ENCODE data around the gene KREMEN1.
"Not testable (repeated sequence)": the region's sequence is repeated elsewhere in the genome, so short reads cannot be mapped to it uniquely, and the experiment has no call there.

Gene KREMEN1

DNA sequence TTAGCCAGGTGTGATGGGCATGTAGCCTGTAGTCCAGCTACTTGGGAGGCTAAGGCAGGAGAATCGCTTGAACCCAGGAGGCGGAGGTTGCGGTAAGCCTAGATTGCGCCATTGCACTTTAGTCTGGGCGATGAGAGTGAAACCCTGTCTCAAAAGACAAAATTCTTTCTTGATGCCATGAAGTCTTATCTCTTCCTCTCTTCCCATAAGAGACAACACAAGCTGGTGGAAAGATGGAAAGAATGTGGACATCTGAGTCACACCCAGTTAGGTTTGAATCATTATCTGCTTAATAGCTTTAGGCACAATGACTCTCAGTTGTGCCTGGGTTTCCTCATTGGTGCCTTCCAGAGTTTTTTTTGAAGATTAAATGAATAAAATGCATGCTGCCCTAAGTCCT is 35.3 kb downstream of the KREMEN1 start:
- DNase-seq: no peak

DNA sequence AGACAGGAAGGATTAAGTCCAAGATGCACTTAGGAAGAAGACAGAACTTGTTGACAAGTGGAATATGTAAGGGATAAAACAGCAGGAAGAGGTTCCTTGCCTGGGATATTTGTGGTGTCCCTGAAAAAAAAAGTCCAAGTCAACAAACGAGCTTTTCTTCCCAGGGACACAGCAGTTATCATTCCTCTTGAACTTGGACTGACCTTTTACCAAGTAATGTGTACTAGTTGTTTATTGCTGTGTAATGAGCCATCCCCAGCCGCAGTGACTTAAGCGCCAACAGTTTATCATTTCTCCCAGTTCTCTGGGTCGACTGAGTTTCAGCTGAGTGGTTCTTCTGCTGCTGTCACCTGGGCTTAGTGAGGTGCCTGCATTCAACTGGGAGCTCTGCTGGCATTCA is 37.0 kb downstream of the KREMEN1 start:
- DNase-seq: no peak

DNA sequence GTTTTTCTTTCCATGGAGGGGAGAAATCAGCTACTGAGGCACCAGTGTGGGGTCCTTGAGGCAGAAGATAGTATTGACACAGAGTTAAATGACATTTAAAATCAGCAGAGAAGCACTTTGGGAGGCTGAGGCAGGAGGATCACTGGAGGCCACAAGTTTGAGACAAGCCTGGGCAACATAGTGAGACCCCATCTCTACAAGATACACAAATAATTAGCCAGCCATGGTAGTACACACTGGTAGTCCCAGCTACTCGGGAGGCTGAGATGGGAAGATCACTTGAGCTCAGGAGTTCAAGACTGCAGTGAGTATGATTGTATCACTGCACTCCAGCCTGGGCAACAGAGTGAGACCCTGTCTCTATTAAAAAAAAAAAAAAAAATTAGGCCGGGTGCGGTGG is 38.1 kb downstream of the KREMEN1 start:
- DNase-seq: no peak

DNA sequence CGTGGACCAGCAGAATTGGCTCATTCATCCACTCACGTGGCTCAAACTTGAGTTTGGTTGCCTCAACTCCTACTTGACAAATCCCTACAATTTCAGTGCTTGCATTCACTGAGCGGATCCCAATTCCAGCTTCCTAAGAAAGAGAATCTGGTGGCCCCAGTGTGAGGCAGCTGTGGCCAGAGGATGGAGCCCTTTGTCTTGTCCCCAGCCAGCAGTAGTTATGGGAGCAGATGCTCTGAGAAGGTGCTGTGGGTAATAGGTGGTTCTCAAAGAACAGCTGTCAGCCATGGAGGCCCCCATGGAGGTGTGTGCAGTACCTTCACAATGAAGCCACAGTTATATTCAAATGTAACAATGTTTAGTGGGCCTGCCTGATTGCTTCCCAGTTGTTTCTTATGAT is 39.3 kb downstream of the KREMEN1 start:
- DNase-seq: no peak

DNA sequence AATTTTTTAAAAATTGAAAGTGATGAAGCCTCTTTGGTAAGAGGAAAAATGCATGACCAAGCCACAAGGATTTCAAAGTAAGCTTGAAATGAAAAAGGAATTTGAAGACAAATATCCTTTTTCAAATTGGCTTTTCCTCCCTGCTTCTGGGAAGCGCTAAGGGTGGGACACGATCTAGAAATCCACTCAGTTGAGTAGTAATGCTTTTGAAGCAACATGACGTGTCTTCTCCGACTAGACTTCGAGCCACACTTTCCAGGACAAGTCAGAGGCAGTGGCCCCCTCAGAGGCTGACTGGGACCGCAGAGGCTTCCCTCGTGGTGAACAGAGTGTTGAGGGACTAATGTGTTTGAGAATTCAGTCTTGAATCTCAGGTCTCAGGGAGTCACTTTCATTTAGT is 39.8 kb downstream of the KREMEN1 start:
- no peak for DNase-seq

DNA sequence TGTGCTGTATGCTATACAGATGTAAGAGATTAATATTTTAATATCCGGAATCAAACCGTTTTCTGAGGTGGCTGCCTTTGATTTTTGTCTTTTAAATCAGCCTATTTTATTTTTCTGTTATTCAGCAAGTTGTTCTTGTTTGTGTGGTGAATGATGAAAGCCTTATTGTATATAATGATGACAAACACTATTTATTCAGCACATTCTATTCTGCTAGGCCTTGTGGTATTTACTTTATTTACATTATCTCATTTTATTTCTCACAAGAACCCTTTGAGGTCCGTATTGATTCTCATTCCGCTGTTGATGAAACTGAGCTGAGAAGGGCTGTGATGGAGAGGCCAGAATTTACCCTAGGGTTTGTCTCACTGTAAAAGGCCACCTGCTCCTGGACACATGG is 40.5 kb downstream of the KREMEN1 start:
- no peak for DNase-seq

DNA sequence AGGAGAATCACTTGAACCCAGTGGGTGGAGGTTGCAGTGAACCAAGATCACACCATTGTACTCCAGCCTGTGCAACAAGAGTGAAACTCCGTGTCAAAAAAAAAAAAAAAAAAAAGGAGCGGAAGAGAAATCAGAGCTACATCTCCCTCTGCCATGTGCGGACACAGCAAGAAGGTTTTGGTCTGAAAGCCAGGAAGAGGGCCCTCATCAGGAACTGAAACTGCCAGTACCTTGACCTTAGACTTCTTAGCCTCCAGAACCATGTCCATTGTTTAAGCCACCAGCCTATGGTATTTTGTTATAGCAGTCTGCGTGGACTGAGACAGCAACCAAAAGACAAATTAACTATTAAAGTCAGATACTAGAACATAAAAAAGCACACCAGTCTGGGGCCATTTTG is 41.6 kb downstream of the KREMEN1 start:
- DNase-seq: no peak

DNA sequence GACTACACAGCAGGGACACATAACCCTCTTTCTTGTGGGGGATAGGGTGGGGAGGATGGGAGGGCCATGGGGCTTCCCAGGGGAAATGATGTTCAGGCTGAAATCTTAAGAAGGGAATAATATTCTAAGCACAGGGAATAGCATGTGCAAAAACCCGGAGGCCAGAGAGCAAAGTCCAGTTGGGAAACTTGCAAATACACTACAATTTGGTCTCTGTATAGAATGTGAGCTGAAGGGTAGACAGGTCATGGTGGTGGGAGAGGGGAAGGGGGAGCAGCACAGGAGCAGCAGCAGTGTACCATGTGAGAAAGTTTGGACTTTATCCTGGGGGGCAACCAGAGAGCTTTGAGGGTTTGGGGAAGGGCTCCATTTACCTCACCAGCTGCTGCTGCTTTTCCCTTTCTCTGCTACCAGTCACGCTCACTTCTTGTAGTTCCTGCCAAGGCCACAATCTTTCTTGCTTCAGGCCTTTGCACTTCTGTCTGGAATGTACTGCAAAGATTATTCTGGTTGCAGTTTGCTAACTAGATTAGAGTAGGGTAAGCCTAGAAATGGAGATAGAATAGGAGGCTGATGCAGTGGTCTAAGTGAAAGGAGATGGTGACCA is 43.0 kb downstream of the KREMEN1 start:
- DNase-seq: no peak

DNA sequence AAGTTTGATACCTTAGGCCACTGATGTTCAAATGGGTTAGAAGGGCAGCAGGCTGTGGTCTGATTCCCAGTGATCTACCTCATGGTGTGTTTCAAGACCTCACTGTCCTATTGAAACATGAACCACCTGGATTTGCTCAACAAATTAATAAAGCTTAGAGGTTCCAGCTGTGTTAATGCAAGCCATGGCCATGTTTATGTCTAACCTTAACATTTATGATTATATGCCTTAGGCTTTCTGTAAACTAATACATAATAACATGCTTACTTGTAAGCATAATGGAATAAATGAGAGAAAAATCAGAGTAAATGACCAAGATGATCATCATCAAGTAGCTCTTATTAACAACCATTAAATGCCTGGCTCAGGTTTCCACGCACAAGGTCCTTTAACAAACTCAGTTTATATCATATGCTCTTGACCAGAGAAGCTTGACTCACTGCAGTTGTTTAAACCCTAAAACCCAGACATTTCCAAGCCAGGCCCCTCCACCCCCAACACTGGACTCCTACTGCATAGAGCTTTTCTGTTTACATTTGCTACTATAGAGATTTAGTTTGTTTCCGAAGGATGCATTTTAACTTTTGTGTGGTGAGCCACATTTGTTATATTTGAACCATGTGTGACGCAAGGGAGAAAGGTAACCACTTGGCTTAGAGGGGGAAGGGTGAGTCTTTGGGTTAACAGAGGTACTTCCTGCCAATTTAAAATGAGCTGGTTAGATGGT is 43.7 kb downstream of the KREMEN1 start:
- no peak for DNase-seq

DNA sequence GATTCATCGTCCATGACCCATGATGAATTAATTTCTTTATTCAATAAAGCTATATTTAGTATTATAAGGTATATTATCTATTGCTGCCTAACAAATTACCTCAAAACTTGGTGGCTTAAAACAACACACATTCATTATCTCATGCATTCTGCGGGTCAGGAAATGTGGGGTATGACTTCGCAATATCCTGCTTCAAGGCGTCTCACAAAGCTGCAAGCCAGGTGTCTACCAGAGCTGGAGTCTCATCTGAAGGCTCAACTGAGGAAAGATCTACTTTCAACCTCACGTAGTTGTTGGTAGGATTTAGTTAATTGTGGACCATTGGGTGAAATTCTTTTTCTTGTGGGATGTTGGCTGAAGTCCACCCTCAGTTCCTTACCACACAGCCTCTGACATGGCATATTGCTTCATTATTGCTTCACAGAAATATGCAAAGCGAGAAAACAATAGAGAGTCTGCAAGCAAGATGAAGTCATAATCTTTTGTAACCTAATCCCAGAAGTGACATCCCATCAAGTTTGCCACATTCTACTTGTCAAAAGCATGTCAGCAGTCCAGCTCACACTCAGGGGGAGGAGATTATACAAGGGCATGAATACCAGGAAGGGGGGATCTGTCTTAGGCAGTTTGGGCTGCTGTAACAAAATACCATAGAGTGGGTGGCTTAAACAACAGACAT is 45.1 kb downstream of the KREMEN1 start:
- DNase-seq: no peak

DNA sequence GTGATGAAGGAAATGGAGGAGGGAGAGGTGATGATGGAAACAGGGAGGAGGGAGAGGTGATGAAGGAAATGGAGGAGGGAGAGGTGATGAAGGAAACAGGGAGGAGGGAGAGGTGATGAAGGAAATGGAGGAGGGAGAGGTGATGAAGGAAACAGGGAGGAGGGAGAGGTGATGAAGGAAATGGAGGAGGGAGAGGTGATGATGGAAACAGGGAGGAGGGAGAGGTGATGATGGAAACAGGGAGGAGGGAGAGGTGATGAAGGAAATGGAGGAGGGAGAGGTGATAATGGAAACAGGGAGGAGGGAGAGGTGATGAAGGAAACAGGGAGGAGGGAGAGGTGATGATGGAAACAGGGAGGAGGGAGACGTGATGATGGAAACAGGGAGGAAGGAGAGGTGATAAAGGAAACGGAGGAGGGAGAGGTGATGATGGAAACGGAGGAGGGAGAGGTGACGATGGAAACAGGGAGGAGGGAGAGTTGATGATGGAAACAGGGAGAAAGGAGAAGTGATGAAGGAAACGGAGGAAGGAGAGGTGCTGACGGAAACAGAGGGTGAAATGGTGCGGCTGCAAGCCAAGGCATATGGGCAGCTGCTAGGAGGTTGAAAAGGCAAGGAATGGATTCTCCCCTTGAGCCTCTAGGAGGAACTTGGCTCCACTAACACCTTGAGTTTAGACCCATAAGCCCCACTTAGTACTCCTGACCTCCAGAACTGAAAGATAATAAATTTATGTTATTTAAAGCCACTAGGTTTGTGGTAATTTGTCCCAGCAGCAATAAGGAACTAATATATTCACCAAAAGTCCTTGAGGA is 47.5 kb downstream of the KREMEN1 start:
- DNase-seq: not testable (repeated sequence)

DNA sequence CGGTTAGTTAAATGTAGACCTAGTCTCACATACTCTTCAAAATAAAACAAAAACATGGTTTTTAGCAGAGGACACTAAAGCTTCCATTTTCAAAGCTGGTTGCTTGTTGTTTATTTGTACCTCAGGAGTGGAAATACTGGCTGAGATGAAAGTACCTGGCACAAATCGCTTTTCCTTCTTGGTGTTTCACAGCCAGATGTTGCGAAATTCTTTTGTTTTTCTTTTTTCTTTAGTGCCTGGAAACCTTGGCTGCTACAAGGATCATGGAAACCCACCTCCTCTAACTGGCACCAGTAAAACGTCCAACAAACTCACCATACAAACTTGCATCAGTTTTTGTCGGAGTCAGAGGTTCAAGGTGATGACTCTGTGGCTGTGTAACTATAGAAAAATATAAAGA is 48.3 kb downstream of the KREMEN1 start:
- DNase-seq: no peak

DNA sequence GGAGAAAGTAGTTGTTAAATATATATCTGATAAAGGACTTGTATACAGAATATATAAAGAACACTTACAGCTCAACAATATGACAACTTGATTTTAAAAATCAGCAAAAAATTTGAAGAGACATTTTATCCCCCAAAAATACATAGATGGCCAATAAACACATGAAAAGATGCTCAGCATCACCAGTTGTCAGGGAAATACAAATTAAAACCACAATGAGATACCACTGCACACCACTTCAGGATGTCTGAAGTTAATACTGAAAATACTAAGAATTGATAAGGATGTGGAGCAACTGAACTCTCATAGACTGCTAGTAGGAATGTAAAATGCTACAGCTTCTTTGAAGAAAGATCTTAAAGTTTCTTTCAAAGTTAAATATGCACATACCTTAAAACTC is 49.2 kb downstream of the KREMEN1 start:
- DNase-seq: no peak

DNA sequence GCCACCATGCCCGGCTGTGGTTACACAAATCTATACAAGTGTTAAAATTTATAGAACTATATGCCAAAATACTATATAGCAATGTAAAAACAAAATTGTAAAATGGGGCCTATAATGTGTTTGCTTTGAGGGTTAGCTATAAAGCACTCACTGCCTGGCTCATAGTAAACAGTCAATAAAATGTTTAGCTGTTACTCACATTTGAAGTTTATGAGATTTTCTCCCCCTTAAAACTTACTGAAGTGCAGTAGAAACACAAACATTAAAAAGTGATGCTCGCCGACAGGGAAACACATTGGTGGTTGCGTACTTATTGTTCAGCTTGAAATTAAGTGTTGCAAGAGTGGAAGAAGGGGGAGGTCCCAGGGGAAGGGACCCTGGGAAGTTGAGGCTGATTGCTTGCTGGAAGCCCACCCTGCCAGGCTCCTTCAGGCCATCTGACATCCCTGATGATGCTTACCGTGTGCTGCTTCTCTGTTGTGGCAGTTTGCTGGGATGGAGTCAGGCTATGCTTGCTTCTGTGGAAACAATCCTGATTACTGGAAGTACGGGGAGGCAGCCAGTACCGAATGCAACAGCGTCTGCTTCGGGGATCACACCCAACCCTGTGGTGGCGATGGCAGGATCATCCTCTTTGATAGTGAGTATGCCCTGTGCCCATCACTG is 52.1 kb downstream of the KREMEN1 start:
- DNase-seq: no peak

DNA sequence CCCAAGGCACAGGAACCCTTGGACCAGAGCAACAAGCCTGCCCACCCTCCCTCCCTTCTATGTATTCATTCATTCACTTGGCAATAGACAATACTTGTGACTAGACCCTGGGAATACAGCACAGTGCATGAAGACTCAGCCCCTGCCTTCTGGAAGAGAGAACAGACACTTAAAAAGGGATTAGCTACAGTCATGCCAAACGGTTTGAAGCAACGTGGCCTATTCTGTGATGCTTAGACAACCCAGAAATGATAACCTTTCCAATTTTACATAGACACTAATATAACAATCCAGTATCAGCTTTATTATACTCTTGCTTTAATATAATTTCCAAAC is 52.6 kb downstream of the KREMEN1 start:
- DNase-seq: no peak

DNA sequence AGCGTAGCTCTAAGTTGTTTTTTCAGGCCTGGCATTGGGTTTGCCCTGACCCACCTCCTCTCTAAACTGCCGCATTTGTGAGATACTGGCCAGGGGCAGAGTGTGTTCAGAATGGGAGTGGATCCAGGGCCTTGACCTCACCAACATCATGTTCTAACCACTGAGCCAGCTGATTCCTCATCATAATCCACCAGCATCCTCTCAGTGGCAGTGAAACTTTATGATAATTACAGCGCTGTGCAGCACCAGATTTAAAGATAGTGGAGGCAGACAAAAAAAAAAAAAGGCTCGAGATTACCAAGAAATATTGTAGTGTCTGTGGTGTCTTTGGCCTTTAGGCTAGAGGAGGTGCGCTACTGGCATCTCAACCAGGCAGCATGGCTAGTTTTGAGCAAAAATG is 53.0 kb downstream of the KREMEN1 start:
- no peak for DNase-seq

DNA sequence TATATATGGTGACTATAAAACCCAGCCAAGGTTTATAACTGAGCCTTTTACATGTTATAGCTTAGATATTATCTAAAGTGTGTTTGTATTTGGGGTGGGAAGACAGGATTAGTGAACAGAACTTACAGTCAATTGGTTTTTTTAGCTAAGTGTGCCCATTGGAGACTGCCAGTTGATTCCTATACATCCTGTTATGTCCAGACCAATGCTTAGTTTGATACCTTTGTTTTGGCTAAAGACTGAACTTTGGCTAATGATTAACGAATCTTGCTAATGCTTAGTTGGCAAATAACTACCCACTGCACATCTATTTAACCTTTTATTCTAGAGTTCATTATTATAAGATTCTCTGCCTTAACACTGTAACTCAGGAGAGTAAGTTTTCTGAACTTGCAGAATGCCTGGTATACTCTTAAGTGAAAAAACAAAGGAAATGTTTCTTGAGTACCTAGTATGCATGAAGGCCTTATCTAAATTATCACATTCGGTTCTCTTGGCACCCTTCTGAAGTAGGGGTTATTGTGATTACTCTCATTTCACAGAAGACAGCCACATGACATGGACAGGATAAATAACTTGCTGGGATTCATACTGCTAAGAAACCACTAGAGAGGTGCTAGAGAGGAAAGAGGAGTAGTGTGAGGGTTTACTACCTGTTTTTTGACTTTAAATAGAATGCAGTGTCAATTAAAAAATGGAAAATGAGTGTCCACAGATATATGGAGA is 54.0 kb downstream of the KREMEN1 start:
- no peak for DNase-seq

DNA sequence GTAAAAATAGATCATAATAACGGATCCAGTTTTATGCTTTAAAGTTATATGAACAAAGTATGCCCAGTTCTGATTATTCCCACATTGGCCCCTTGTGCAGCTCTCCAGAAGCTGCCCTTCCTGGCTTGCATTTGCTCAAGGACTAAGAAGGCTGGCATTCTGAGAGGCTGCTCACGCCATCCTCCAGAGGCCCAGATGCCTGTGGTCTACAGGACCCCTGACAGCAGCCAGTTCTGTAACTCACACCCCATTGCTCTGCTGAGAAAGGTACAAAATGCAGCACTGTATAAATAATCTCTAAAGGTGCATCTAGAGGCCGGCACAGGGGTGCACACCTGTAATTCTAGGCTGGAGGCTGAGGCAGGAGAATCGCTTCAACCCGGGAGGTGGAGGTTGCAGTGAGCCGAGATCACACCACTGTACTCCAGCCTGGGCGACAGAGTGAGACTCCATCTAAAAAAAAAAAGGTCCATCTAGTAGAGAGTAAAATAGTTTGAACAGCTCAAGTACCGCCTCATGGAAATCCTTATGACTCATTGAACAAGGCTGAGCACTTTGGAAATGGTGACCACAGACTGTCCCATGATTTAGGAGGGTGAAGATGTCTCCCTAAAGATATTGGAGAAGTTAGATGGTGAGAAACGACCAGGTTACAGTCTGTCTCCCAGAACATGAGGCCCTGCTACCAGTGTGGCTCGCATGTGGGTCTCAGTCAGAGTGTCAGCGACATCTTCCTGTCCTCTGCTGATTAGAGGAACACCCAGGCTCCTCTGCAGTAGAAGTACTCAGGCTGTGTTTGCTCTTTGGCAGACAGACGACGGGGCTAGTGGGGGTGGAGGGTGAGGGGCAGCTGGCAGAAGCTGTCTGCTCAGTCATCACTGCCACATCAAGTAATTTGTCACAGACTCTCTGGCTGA is 56.3 kb downstream of the KREMEN1 start:
- DNase-seq: no peak

DNA sequence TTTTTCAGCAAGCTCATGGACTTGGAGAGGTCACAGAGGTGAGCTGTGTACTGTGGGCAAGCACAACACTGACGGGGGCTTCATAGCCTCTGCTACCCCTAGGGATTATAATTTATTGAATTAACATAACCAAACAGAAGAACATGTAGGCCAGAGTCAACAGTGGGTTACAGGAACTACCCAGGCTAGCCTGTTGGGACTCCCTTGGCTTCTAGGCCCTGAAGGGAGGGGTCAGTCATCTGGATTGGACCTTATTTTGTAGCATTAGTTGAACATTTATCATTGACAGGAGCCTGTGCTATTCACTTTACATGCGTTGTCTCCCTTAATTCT is 56.9 kb downstream of the KREMEN1 start:
- DNase-seq: no peak

DNA sequence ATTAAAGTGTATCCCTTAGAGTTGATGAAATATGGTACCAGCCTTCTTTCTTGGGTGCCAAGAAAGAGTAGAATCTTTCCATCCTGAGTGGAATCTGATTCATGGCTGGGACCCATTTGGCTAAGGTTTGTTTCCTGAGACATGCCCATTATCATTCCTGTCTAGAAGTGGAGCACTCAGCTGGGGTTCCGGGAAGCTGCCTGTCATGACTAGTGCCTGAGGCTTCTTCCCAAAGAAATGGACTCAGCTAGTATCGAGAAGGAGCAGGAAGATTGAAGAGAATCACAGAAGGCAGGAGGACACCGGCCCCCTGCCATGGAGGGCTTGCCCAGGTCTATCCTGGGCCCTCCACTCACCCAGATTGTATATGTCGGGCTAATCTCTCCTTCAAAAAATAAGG is 57.6 kb downstream of the KREMEN1 start:
- DNase-seq: no peak

DNA sequence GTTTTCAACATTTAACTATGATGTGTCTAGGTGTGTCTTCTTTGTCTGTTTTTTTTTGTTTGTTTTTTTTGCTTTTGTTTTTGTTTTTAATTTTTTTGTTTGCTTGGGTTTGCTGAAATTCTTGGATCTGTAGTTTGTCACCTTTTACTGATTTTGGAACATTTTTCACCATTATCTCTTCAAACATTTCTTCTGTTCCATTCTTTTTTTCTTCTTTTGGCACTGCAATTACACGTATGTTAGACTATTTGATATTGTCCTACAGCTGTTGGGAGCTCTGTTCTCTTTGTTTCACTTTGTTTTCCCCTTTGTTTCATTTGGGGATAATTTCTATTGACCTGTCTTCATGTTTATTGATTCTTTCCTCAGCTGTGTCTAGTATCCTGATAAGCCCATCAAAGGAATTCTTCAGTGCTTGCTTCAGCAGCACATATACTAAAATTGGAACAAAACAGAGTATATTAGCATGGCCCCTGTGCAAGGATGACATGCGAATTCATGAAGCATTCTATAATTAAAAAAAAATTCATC is 60.8 kb downstream of the KREMEN1 start:
- no peak for DNase-seq
